Glutamatergic neuron (in vitro differentiated cells): ENCODE data around the gene DYNLRB1. TPM values are rescaled to one million over a fixed set of nuclear protein-coding genes. Genes with fewer than 3 reads are reported as not detected.

ENCODE experiments used
- DNase-seq: peaks from one replicate; pipeline ENCODE4 v3.0.0; 2022
- H3K27ac Mint-ChIP-seq: one replicate; pipeline ENCODE4 v1.8.0; 2020; ENCODE audit warnings: mild to moderate bottlenecking, mixed read lengths, inconsistent platforms; ENCODE audit not compliant: unreplicated experiment
- H3K27me3 Mint-ChIP-seq: one replicate; pipeline ENCODE4 v1.8.0; 2020; ENCODE audit warnings: mild to moderate bottlenecking, moderate library complexity, mixed read lengths, inconsistent platforms; ENCODE audit not compliant: unreplicated experiment
- H3K36me3 Mint-ChIP-seq: one replicate; pipeline ENCODE4 v1.8.0; 2020; ENCODE audit warnings: mild to moderate bottlenecking, mixed read lengths, inconsistent platforms; ENCODE audit not compliant: unreplicated experiment
- H3K4me1 Mint-ChIP-seq: one replicate; pipeline ENCODE4 v1.8.0; 2020; ENCODE audit warnings: mild to moderate bottlenecking, low read depth, mixed read lengths, inconsistent platforms; ENCODE audit not compliant: unreplicated experiment
- H3K4me3 Mint-ChIP-seq: one replicate; pipeline ENCODE4 v1.8.0; 2020; ENCODE audit warnings: mild to moderate bottlenecking, mixed read lengths, inconsistent platforms; ENCODE audit not compliant: unreplicated experiment
- H3K9me3 Mint-ChIP-seq: one replicate; pipeline ENCODE4 v1.8.0; 2020; ENCODE audit warnings: mild to moderate bottlenecking, moderate library complexity, mixed read lengths, inconsistent platforms; ENCODE audit not compliant: unreplicated experiment
- CTCF ChIP-seq: fragments of 200-600 bp; sonication (generic); IDR thresholded peaks from one replicate; pipeline ENCODE4 v1.5.0; 2021; ENCODE audit not compliant: partially characterized antibody, unreplicated experiment
- total RNA-seq: library from RNA; stranded (reverse); fragmentation: NEBNext Ultra II Directional; extraction: Animal tissue kit (Norgen Biotek cat#: 25700); gene quantifications from one replicate; pipeline ENCODE4 v1.2.1, GENCODE V29; 2021; ENCODE audit not compliant: unreplicated experiment

The DYNLRB1 gene
- total RNA-seq, 1 donor from 2014 or later = 185 TPM

- no peak for TF ChIP-seq CTCF
- Mint-ChIP-seq H3K4me3 (no peak overlapping the region), H3K27ac (no peak overlapping the region), H3K9me3 (no peaks in the 10 kb centered on the region), H3K4me1 (peaks cover 9% of the 10 kb centered on the region), H3K27me3 (peaks cover 3% of the 10 kb centered on the region), H3K36me3 (no peaks in the 10 kb centered on the region)
- no peak for DNase-seq
These were observed 9.1 kb downstream of the DYNLRB1 start for GRCh38 chr20:34525342-34525708.

GRCh38 chr20:34525709-34526416, 9.6 kb downstream of the DYNLRB1 start:
- no peaks in the 10 kb centered on the region for H3K36me3 Mint-ChIP-seq
- peaks cover 12% of the 10 kb centered on the region for H3K4me1 Mint-ChIP-seq
- H3K9me3 Mint-ChIP-seq = no peaks in the 10 kb centered on the region
- peaks cover 5% of the 10 kb centered on the region for H3K27me3 Mint-ChIP-seq
- peak overlapping the region; percentile 68 for H3K27ac Mint-ChIP-seq
- no peak for TF ChIP-seq CTCF
- no peak overlapping the region for H3K4me3 Mint-ChIP-seq
- no peak for DNase-seq

DNA sequence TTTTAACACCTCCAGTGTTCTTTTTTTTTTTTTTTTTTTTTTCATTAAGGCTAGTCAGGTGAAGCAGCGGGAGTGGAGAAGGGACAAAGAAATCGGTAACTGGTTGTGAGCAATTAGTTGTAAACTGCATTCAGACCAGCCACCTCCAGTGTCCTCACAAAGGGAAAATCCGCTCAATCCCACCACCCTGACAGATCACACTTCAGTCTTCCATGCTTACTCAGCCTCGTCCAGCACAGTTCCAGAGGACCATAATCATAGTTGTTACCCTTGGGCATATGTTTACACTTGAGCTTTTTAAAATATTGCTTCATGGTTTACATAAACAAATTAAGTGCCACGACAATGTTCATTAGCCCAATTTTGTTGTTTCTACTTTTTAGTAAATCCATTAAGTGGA, 10.2 kb downstream of the DYNLRB1 start:
- Mint-ChIP-seq H3K4me3 (no peak overlapping the region), H3K27me3 (peaks cover 5% of the 10 kb centered on the region), H3K27ac (no peak overlapping the region), H3K36me3 (no peaks in the 10 kb centered on the region), H3K9me3 (no peaks in the 10 kb centered on the region), H3K4me1 (peaks cover 18% of the 10 kb centered on the region)
- no peak for TF ChIP-seq CTCF
- no peak for DNase-seq

GRCh38 chr20:34527016-34527415, 10.8 kb downstream of the DYNLRB1 start:
- peaks cover 21% of the 10 kb centered on the region for H3K4me1 Mint-ChIP-seq
- no peak overlapping the region for H3K4me3 Mint-ChIP-seq
- H3K27ac Mint-ChIP-seq = no peak overlapping the region
- peaks cover 4% of the 10 kb centered on the region for H3K27me3 Mint-ChIP-seq
- no peak for DNase-seq
- H3K9me3 Mint-ChIP-seq = no peaks in the 10 kb centered on the region
- TF ChIP-seq CTCF = no peak
- H3K36me3 Mint-ChIP-seq = no peaks in the 10 kb centered on the region

DNA sequence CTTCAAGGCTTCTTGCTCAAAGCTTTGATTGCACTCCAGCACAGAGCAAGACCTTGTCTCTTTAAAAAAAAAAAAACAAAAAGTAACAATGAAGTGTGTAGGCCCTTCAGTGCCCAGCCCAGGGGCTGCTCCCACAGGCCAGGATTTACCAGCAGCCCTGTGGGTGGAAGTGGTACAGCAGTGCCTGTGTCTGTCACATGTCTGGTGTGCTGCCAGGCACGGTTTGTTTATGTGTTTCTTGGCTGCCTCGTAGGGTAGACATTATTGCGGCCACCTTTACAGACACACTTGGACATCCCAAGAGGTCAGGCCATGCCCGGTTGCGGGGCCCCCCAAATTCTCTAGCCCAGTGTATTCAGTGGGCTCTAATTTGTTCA, 12.7 kb downstream of the DYNLRB1 start:
- Mint-ChIP-seq H3K27ac (no peak overlapping the region), H3K4me1 (peaks cover 13% of the 10 kb centered on the region), H3K9me3 (no peaks in the 10 kb centered on the region), H3K27me3 (peaks cover 2% of the 10 kb centered on the region), H3K36me3 (no peaks in the 10 kb centered on the region), H3K4me3 (no peak overlapping the region)
- no peak for TF ChIP-seq CTCF
- no peak for DNase-seq
